Endothelial cell of umbilical vein (primary cell): ENCODE results near the gene EIF4B. TPM values are rescaled to one million over a fixed set of nuclear protein-coding genes. Genes with fewer than 3 reads are reported as not detected.

ENCODE experiments used
- BruUV-seq: library from RNA; stranded (reverse); fragments of 400-500 nt; replicated peaks from 2 replicates; lab custom pipeline; 2021; lab: Mats Ljungman, UMichigan
- CTCF ChIA-PET: fragments of 300-600, 350-600 bp; sonication (Branson Sonifier 250); formaldehyde crosslinking; loops from one replicate; lab custom pipeline; 2021; ENCODE audit warnings: antibody characterized with exemption, inconsistent platforms; lab: Charles Lee
- POLR2A ChIA-PET: fragments of 300-600, 350-600 bp; sonication (Branson Sonifier 250); formaldehyde crosslinking; loops from one replicate; lab custom pipeline; 2021; ENCODE audit warnings: antibody characterized with exemption, inconsistent platforms; lab: Charles Lee
- DNase-seq: peaks from one replicate; pipeline ENCODE4 v3.0.0-alpha.2; 2011; ENCODE audit warnings: low read depth, low spot score
- FAIRE-seq: peaks from 2 replicates; lab custom pipeline; 2011; peaks lifted over from hg19 to GRCh38; lab: Jason Lieb, UNC
- H2AFZ ChIP-seq: 2 replicates; pipeline ENCODE4 v1.6.0; 2012; ENCODE audit warnings: low read depth, low read length, control low read depth, inconsistent platforms
- H3K27ac ChIP-seq: 2 replicates; pipeline ENCODE4 v1.5.1; 2011; ENCODE audit warnings: low read depth, mild to moderate bottlenecking, control low read depth, low read length, moderate library complexity; ENCODE audit not compliant: insufficient read depth
- H3K27me3 ChIP-seq, 2 experiments: 2 replicates each; pipeline versions ENCODE4 v1.6.0 to v1.6.1; 2011; ENCODE audit warnings: low read length in 2 of 2, mixed read lengths in 1 of 2; ENCODE audit not compliant: control insufficient read depth in 2 of 2, insufficient read depth in 2 of 2
- H3K36me3 ChIP-seq, 2 experiments: 2 replicates in 1 of 2; 3 replicates in 1 of 2; pipeline ENCODE4 v1.5.1; 2011; ENCODE audit warnings: low read length in 2 of 2, mild to moderate bottlenecking in 1 of 2, moderate library complexity in 1 of 2; ENCODE audit not compliant: control insufficient read depth in 2 of 2, insufficient read depth in 2 of 2; ENCODE audit errors: extremely low read depth in 1 of 2
- H3K4me1 ChIP-seq: 3 replicates; pipeline ENCODE4 v1.5.1; 2011; ENCODE audit warnings: mild to moderate bottlenecking, low read length; ENCODE audit not compliant: control insufficient read depth, insufficient read depth; ENCODE audit errors: extremely low read depth
- H3K4me2 ChIP-seq: 2 replicates; pipeline ENCODE4 v1.6.1; 2011; ENCODE audit warnings: low read length, control low read depth, mixed read lengths; ENCODE audit not compliant: insufficient read depth
- H3K4me3 ChIP-seq, 3 experiments: fragments of 200-600 bp in 1 of 3; sonication (generic), shearing (Covaris generic) in 1 of 3; replicated peaks in 1 of 3; 2 replicates each; pipeline ENCODE4 v1.5.1; 2011 to 2016; ENCODE audit warnings: control low read depth in 3 of 3, low read length in 3 of 3, mild to moderate bottlenecking in 2 of 3, inconsistent platforms in 1 of 3, low read depth in 1 of 3, moderate library complexity in 1 of 3; ENCODE audit not compliant: insufficient read depth in 1 of 3
- H3K79me2 ChIP-seq: 2 replicates; pipeline ENCODE4 v1.6.0; 2012; ENCODE audit warnings: low read length, inconsistent platforms; ENCODE audit not compliant: control insufficient read depth, insufficient read depth
- H3K9ac ChIP-seq: replicated peaks from 2 replicates; pipeline ENCODE3; 2011; ENCODE audit warnings: low read length, control low read depth; ENCODE audit not compliant: insufficient read depth; ENCODE audit errors: extremely low read depth
- H3K9me1 ChIP-seq: replicated peaks from 3 replicates; pipeline ENCODE4 v1.6.0; 2011; ENCODE audit warnings: mild to moderate bottlenecking, low read length; ENCODE audit not compliant: control insufficient read depth, insufficient read depth; ENCODE audit errors: extremely low read depth
- H3K9me3 ChIP-seq: replicated peaks from 2 replicates; pipeline ENCODE4 v1.5.1; 2012; ENCODE audit warnings: low read length, inconsistent platforms; ENCODE audit not compliant: control insufficient read depth, insufficient read depth
- H4K20me1 ChIP-seq: replicated peaks from 2 replicates; pipeline ENCODE3; 2011; ENCODE audit warnings: mild to moderate bottlenecking, low read length; ENCODE audit not compliant: control insufficient read depth, insufficient read depth; ENCODE audit errors: extremely low read depth
- CTCF ChIP-seq, 2 donors: IDR thresholded peaks; 1 replicate in 1 of 2; 2 replicates in 1 of 2; pipeline ENCODE4 v1.5.1; 2011; ENCODE audit warnings: low read length in 2 of 2, mild to moderate bottlenecking in 2 of 2, moderate library complexity in 2 of 2, control low read depth in 1 of 2, inconsistent platforms in 1 of 2, low read depth in 1 of 2; ENCODE audit not compliant: insufficient read depth in 1 of 2; ENCODE audit errors: extremely low read depth in 1 of 2
- EZH2 ChIP-seq: IDR thresholded peaks from 2 replicates; pipeline ENCODE4 v1.6.1; 2012; ENCODE audit warnings: borderline replicate concordance, low read depth, mild to moderate bottlenecking, moderate library complexity, low read length, inconsistent platforms; ENCODE audit not compliant: severe bottlenecking
- FOS ChIP-seq: IDR thresholded peaks from 2 replicates; pipeline ENCODE4 v1.6.1; 2011; ENCODE audit warnings: mild to moderate bottlenecking, low read length, moderate library complexity, borderline replicate concordance; ENCODE audit not compliant: insufficient read depth
- GATA2 ChIP-seq: IDR thresholded peaks from 2 replicates; pipeline ENCODE4 v1.7.0; 2011; ENCODE audit warnings: low read depth, mild to moderate bottlenecking, moderate library complexity, mixed read lengths, low read length; ENCODE audit not compliant: insufficient read length, insufficient read depth
- JUN ChIP-seq: IDR thresholded peaks from 2 replicates; pipeline ENCODE4 v1.6.1; 2011; ENCODE audit warnings: borderline replicate concordance, low read depth; ENCODE audit not compliant: insufficient read length, insufficient read depth
- MAX ChIP-seq: IDR thresholded peaks from 2 replicates; pipeline ENCODE4 v1.6.1; 2011; ENCODE audit not compliant: insufficient read depth, insufficient read length
- MYC ChIP-seq: IDR thresholded peaks from one replicate; pipeline ENCODE4 v1.6.1; 2011; ENCODE audit warnings: mild to moderate bottlenecking, low read depth, low read length
- POLR2A ChIP-seq: IDR thresholded peaks from 2 replicates; pipeline ENCODE4 v1.6.1; 2012; ENCODE audit warnings: low read depth, mild to moderate bottlenecking, control low read depth, low read length
- POLR2AphosphoS5 ChIP-seq: IDR thresholded peaks from 2 replicates; pipeline ENCODE4 v1.6.1; 2012; ENCODE audit warnings: low read depth, mild to moderate bottlenecking, control low read depth, low read length, moderate library complexity; ENCODE audit not compliant: insufficient read depth
- dilution Hi-C: fragments of 300-500 bp; cut with MboI; formaldehyde crosslinking; loops from one replicate; pipeline ENCODE4 v1.15.0; 2019; ENCODE audit warnings: low sequenced_read_pairs; ENCODE audit not compliant: extremely low pct_ligation_motif_present
- intact Hi-C: fragments of 100-400 bp; cut with micrococcal nuclease; formaldehyde crosslinking; loops from one replicate; pipeline ENCODE4 v1.10.0; 2022
- polyA plus RNA-seq, 4 experiments: library from polyadenylated mRNA; depleted of rRNA in 3 of 4; stranded (reverse) in 3 of 4; unstranded in 1 of 4; fragments of >200 nt; gene quantifications; 2 replicates each; pipeline versions ENCODE4 v1.2.1 to v1.2.3, GENCODE V29; 2011 to 2012; ENCODE audit warnings: missing spikeins in 1 of 4
- total RNA-seq: library from RNA; stranded (reverse); gene quantifications from 2 replicates; pipeline ENCODE4 v1.2.3, GENCODE V29; 2021

Gene EIF4B
- total and polyA plus RNA-seq, 2 donors (not counting 3 experiments of a cell fraction or from before 2014, with no cell fraction given), result 233 to 382 TPM

DNA sequence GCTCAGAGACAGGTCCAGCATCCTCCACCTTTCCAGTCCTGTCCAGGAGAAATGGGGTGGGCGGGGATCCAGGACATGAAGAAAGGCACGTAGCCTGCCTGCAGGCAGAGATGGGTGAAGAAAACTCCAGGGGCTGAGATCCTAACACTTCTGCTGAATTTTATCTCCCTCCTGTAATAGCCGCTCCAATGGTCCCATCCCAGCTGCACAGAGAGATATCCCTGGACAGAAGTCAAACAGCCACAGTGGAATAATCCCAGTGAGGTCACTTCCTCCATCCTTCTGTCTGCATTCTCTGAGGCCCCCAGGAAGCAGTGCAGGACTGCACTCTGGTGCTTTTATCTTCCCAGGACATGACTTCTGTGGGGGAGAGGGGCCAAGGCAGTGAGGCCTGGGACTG lies 31.1 kb upstream of the EIF4B start:
- Histone ChIP-seq H3K9me1 (no peaks in the 10 kb centered on the region), H3K4me1 (peaks cover 5% of the 10 kb centered on the region), H3K9ac (no peak overlapping the region), H4K20me1 (no peaks in the 10 kb centered on the region), H3K27me3 (no peaks in the 10 kb centered on the region), H3K9me3 (no peaks in the 10 kb centered on the region), H3K79me2 (no peaks in the 10 kb centered on the region), H3K36me3 (no peaks in the 10 kb centered on the region), H3K27ac (no peak overlapping the region), H2AFZ (peak overlapping the region; percentile 40), H3K4me3 (no peak overlapping the region), H3K4me2 (no peak overlapping the region)
- TF ChIP-seq MAX, result no peak
- TF ChIP-seq CTCF (IDR thresholded peaks at IDR 0.05; ENCODE audit: extremely low read depth in 1 of 2, insufficient read depth in 1 of 2, low read depth in 1 of 2, low read length in 2 of 2), result no peak
- no peak for TF ChIP-seq POLR2A
- no peak for TF ChIP-seq GATA2
- TF ChIP-seq JUN, result no peak
- TF ChIP-seq POLR2AphosphoS5, result no peak
- TF ChIP-seq MYC, result no peak
- no peak for TF ChIP-seq EZH2
- no peak for TF ChIP-seq FOS
- POLR2A ChIA-PET, result no interaction called here
- no peak for FAIRE-seq
- CTCF ChIA-PET, result interaction anchor here (1.0 to 2.0 kb wide), 2 partner anchors 90 to 96 kb away, joined by 3 to 25 read pairs; no protein-coding TSS in a partner anchor
- dilution Hi-C loops, result loop anchor here (25.0 kb wide), 1 partner anchor 88 kb away; no protein-coding TSS in a partner anchor
- intact Hi-C loops, result no loop called here
- BruUV-seq, result no TSS peak
- no peak for DNase-seq
